GM18870 (cell line): Measurements from ENCODE around the gene TMEM121B.
"Not testable (repeated sequence)": the region's sequence is repeated elsewhere in the genome, so short reads cannot be mapped to it uniquely, and the experiment has no call there.

Experiments used
- ATAC-seq: cut with Tn5 transposase; IDR thresholded peaks from one replicate; pipeline ENCODE4 v1.9.1; 2021; ENCODE audit warnings: moderate library complexity; ENCODE audit not compliant: unreplicated experiment

The TMEM121B gene

GRCh38 chr22:17121233-17122195 is at the start of gene TMEM121B:
Gene TMEM121B, minus strand, starts transcription at chr22:17121360. Its CDS starts 233 bp downstream, at chr22:17121127.
- ATAC-seq = no peak

- ATAC-seq = no peak
These were observed 46.3 kb upstream of the TMEM121B start for GRCh38 chr22:17167486-17167885.

- no peak for ATAC-seq
These were observed 43.3 kb upstream of the TMEM121B start for GRCh38 chr22:17164392-17165024.

GRCh38 chr22:17162731-17163130 is 41.6 kb upstream of the TMEM121B start:
- ATAC-seq = no peak

GRCh38 chr22:17161991-17162390 is 40.8 kb upstream of the TMEM121B start:
- no peak for ATAC-seq

- peak; percentile 24 for ATAC-seq
These were observed 38.4 kb upstream of the TMEM121B start for GRCh38 chr22:17159504-17159951.

- peak; percentile 54 for ATAC-seq
These were observed 37.7 kb upstream of the TMEM121B start, which contains the start of gene HDHD5 for GRCh38 chr22:17158568-17159503. Gene HDHD5, minus strand, starts transcription at chr22:17159277. Its CDS starts 26 bp downstream, at chr22:17159251.

- ATAC-seq = no peak
These were observed 37.0 kb upstream of the TMEM121B start for GRCh38 chr22:17158176-17158567.

GRCh38 chr22:17157714-17158113 is 36.6 kb upstream of the TMEM121B start:
- no peak for ATAC-seq

- ATAC-seq = no peak
These were observed 34.8 kb upstream of the TMEM121B start for GRCh38 chr22:17155941-17156340.

GRCh38 chr22:17152971-17153370 is 31.8 kb upstream of the TMEM121B start:
- no peak for ATAC-seq

- ATAC-seq = no peak
These were observed 31.2 kb upstream of the TMEM121B start for GRCh38 chr22:17152340-17152739.

- no peak for ATAC-seq
These were observed 28.1 kb upstream of the TMEM121B start for GRCh38 chr22:17149076-17149815.

GRCh38 chr22:17147458-17147857 is 26.3 kb upstream of the TMEM121B start:
- not testable (repeated sequence) for ATAC-seq

- ATAC-seq = no peak
These were observed 24.0 kb upstream of the TMEM121B start for GRCh38 chr22:17145021-17145680.

GRCh38 chr22:17143826-17144225 is 22.7 kb upstream of the TMEM121B start:
- no peak for ATAC-seq

- no peak for ATAC-seq
These were observed 21.9 kb upstream of the TMEM121B start for GRCh38 chr22:17143101-17143500.

GRCh38 chr22:17140826-17141766 is 19.9 kb upstream of the TMEM121B start:
- ATAC-seq = no peak
